Erythroblast (primary cell): ENCODE data around the gene PLEKHG3.

Source experiments
- GATA1 ChIP-seq: IDR thresholded peaks from 2 replicates; pipeline ENCODE4 v1.6.1; 2011; ENCODE audit warnings: low read depth, mild to moderate bottlenecking, control low read depth, low read length, moderate library complexity
- POLR2A ChIP-seq: IDR thresholded peaks from 2 replicates; pipeline ENCODE4 v1.6.1; 2011; ENCODE audit warnings: mild to moderate bottlenecking, low read length

- TF ChIP-seq POLR2A (no peak), GATA1 (no peak)
Observed at GRCh38 chr14:64770751-64771150, 66.5 kb downstream of the PLEKHG3 start.
